ENCODE results near the gene ZNF74. TPM values are rescaled to one million over a fixed set of nuclear protein-coding genes. Genes with fewer than 3 reads are reported as not detected.

ZNF74 gene
- polyA plus RNA-seq, 3 donors = 1.9 to 4.8 (median 1.9) TPM

DNA sequence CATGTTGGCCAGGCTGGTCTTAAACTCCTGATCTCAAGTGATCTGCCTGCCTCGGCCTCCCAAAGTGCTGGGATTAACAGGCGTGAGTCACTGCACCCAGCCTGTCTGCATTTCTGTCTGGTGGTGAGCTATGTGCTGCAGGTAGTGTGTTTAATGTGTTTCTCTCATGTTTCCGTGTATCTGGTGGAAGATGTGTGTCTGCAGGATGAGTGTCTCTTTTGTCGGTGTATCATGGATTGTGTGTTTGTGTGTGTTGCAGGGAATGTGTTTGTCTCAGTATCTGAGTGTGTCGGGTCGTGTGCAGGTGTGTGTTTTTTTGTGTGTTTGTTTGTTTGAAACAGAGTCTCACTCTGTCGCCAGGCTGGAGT, 27.5 kb downstream of the ZNF74 start:
- Mint-ChIP-seq H3K36me3 (peaks cover 0 to 3% of the 10 kb centered on the region in 2 donors), H3K4me1 (peaks cover 14% of the 10 kb centered on the region), H3K4me3 (no peak overlapping the region), H3K27me3 (ENCODE audit: low read depth in 3 of 3) (peaks cover 12 to 34% (median 26%) of the 10 kb centered on the region in 3 donors), H3K27ac (no peak overlapping the region), H3K9me3 (peaks cover 0 to 5% (median 2%) of the 10 kb centered on the region in 7 donors)
- intact Hi-C loops (cut with micrococcal nuclease) = loop anchor here in 1 of 2 donors (5.0 kb wide), 1 partner anchor 76 kb away; the partner anchor contains the start of gene KLHL22
- no peak for DNase-seq
- H3K27ac ChIP-seq (ENCODE audit: low read depth in 1 of 2, low read length in 2 of 2) = no peak overlapping the region
- peaks cover 5 to 26% of the 10 kb centered on the region in 2 donors for H3K4me1 ChIP-seq (ENCODE audit: control insufficient read depth in 1 of 2, insufficient read depth in 2 of 2, low read length in 2 of 2)
- 98% methylated on average over 7 of the region's 7 CpGs for WGBS (ENCODE audit: insufficient coverage)
- peaks cover 5 to 7% of the 10 kb centered on the region in 2 donors for H3K9me3 ChIP-seq (replicated peaks in 1 of 2; ENCODE audit: control insufficient read depth in 1 of 2, insufficient read depth in 1 of 2, low read length in 2 of 2)
- no peak overlapping the region for H3K4me2 ChIP-seq (replicated peaks; ENCODE audit: extremely low read depth, low read length, poor library complexity, severe bottlenecking)
- H3K4me3 ChIP-seq (replicated peaks in 1 of 3; ENCODE audit: low read depth in 2 of 3, low read length in 3 of 3) = no peak overlapping the region
- no peaks in the 10 kb centered on the region for H3K79me2 ChIP-seq (ENCODE audit: insufficient read depth, low read length)
- no peak for TF ChIP-seq CTCF (IDR thresholded peaks at IDR 0.05)
- H4K20me1 ChIP-seq (ENCODE audit: insufficient read depth, low read length) = no peaks in the 10 kb centered on the region
- peaks cover 5 to 32% of the 10 kb centered on the region in 2 donors for H3K27me3 ChIP-seq (ENCODE audit: control insufficient read depth in 2 of 2, insufficient read depth in 2 of 2, low read length in 2 of 2)
- no peak overlapping the region for H3K9ac ChIP-seq (ENCODE audit: insufficient read depth, low read length, poor library complexity, severe bottlenecking)
- H2AFZ ChIP-seq (ENCODE audit: insufficient read depth, low read depth, low read length, poor library complexity, severe bottlenecking) = no peak overlapping the region
- no peaks in the 10 kb centered on the region for H3K36me3 ChIP-seq (replicated peaks in 1 of 2; ENCODE audit: control insufficient read depth in 1 of 2, insufficient read depth in 2 of 2, low read length in 2 of 2)

DNA sequence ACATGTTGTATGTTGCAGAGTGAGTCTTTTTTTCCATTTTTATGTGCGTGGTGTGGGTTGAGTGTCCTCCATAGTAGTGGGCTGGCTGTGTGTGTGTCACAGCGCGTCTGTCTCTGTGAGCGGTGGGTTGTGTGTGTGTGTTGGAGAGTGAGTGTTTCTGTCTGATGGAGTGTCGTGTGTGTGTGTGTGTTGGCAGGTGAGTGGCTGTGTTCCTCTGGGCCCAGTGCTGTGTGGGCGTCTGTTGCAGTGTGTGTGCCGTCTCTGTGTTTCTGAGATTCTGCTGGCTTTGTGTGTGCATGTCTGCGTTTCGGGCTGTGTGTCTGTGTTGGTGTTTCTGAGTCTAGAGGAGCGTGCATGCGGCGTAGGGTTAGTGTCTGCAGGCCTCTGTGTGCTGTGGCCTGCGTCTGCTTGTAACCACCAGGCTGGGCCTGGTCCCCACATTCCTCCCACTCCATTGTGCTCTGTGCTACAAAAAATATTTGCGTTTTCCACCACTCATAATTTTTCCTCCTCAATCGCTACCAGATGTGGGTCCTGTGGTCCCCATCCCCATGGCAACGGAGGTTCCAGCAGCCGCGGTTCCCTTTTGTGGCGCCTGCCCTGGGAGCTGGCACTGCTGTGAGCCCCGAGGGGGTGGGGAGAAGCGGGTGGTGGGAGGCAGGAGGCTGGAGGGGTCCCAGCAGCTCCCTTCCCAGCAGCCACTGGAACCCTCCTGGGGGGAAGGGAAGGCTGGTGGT, 28.5 kb downstream of the ZNF74 start:
- Histone ChIP-seq H4K20me1 (ENCODE audit: insufficient read depth, low read length) (no peaks in the 10 kb centered on the region), H3K4me2 (replicated peaks; ENCODE audit: extremely low read depth, low read length, poor library complexity, severe bottlenecking) (no peak overlapping the region), H3K27me3 (ENCODE audit: control insufficient read depth in 2 of 2, insufficient read depth in 2 of 2, low read length in 2 of 2) (peaks cover 5 to 41% of the 10 kb centered on the region in 2 donors), H2AFZ (ENCODE audit: insufficient read depth, low read depth, low read length, poor library complexity, severe bottlenecking) (no peak overlapping the region), H3K36me3 (replicated peaks in 1 of 2; ENCODE audit: control insufficient read depth in 1 of 2, insufficient read depth in 2 of 2, low read length in 2 of 2) (no peaks in the 10 kb centered on the region), H3K4me3 (replicated peaks in 1 of 3; ENCODE audit: low read depth in 2 of 3, low read length in 3 of 3) (no peak overlapping the region), H3K9me3 (replicated peaks in 1 of 2; ENCODE audit: control insufficient read depth in 1 of 2, insufficient read depth in 1 of 2, low read length in 2 of 2) (peaks cover 5 to 11% of the 10 kb centered on the region in 2 donors), H3K9ac (ENCODE audit: insufficient read depth, low read length, poor library complexity, severe bottlenecking) (no peak overlapping the region), H3K4me1 (ENCODE audit: control insufficient read depth in 1 of 2, insufficient read depth in 2 of 2, low read length in 2 of 2) (peaks cover 5 to 26% of the 10 kb centered on the region in 2 donors), H3K79me2 (ENCODE audit: insufficient read depth, low read length) (no peaks in the 10 kb centered on the region), H3K27ac (ENCODE audit: low read depth in 1 of 2, low read length in 2 of 2) (no peak overlapping the region)
- Mint-ChIP-seq H3K27me3 (ENCODE audit: low read depth in 3 of 3) (peaks cover 22 to 42% (median 35%) of the 10 kb centered on the region in 3 donors), H3K4me3 (no peak overlapping the region), H3K9me3 (peaks cover 0 to 8% (median 2%) of the 10 kb centered on the region in 7 donors), H3K27ac (no peak overlapping the region), H3K4me1 (peaks cover 14% of the 10 kb centered on the region), H3K36me3 (peaks cover 0 to 9% of the 10 kb centered on the region in 2 donors)
- no peak for TF ChIP-seq CTCF (IDR thresholded peaks at IDR 0.05)
- intact Hi-C loops (cut with micrococcal nuclease) = loop anchor here in 1 of 2 donors (5.0 kb wide), 1 partner anchor 75 kb away; the partner anchor contains the start of gene KLHL22
- no peak for DNase-seq
- WGBS (ENCODE audit: insufficient coverage) = 65% methylated on average over 9 of the region's 21 CpGs
